K562 (cell line): ENCODE measurements around the gene LRRC10B. TPM values are rescaled to one million over a fixed set of nuclear protein-coding genes. Genes with fewer than 3 reads are reported as not detected.

Experiments used
- ATAC-seq: fragments of 200-7000 bp; cut with Tn5 transposase; 3 replicates; pipeline ENCODE4 v1.9.1; 2020; ENCODE audit warnings: moderate library complexity
- BruUV-seq: library from RNA; stranded (reverse); fragments of 400-500 nt; replicated peaks from 2 replicates; lab custom pipeline; 2021; lab: Mats Ljungman, UMichigan
- CTCF ChIA-PET: fragments of 300-600 bp; formaldehyde crosslinking; extraction: SDS; loops from one replicate; lab custom pipeline; 2021; ENCODE audit warnings: low intra/inter-chr PET ratio; lab: Yijun Ruan, JAX
- POLR2A ChIA-PET: fragments of 300-600, 350-650 bp; sonication (Branson Sonifier 250); formaldehyde crosslinking; extraction: SDS; loops from one replicate; lab custom pipeline; 2021; ENCODE audit warnings: antibody characterized with exemption, inconsistent platforms; lab: Yijun Ruan, JAX
- DNase-seq, 4 experiments: peaks; one replicate each; pipeline versions ENCODE4 v3.0.0 to v3.0.0-alpha.2; 2011 to 2018; ENCODE audit warnings: low spot score in 3 of 4, mixed read lengths in 3 of 4; ENCODE audit errors: extremely low read depth in 1 of 4
- FAIRE-seq: peaks from 2 replicates; lab custom pipeline; 2011; peaks lifted over from hg19 to GRCh38; lab: Jason Lieb, UNC
- H2AFZ ChIP-seq: 2 replicates; pipeline ENCODE4 v1.6.0; 2011; ENCODE audit warnings: low read depth, low read length, control low read depth, inconsistent platforms
- H3K27ac ChIP-seq: fragments of 200-600 bp; 3 replicates; pipeline ENCODE4 v1.8.0; 2011; ENCODE audit warnings: low read depth, mild to moderate bottlenecking, control low read depth, inconsistent platforms, low read length, moderate library complexity, mixed read lengths; ENCODE audit errors: extremely low read depth
- H3K27me3 ChIP-seq, 2 experiments: fragments of 300-600 bp in 1 of 2; 2 replicates in 1 of 2; 3 replicates in 1 of 2; pipeline versions ENCODE4 v1.6.0 to v1.8.0; 2011; ENCODE audit warnings: inconsistent platforms in 2 of 2, low read length in 2 of 2, mild to moderate bottlenecking in 1 of 2, mixed read lengths in 1 of 2, moderate library complexity in 1 of 2; ENCODE audit not compliant: control insufficient read depth in 2 of 2, insufficient read depth in 2 of 2
- H3K36me3 ChIP-seq: fragments of 300-600 bp; 3 replicates; pipeline ENCODE4 v1.8.0; 2011; ENCODE audit warnings: mild to moderate bottlenecking, low read length, inconsistent platforms; ENCODE audit not compliant: control insufficient read depth, insufficient read depth
- H3K4me1 ChIP-seq, 2 experiments: fragments of 200-600 bp in 1 of 2; replicated peaks in 1 of 2; 2 replicates in 1 of 2; 3 replicates in 1 of 2; pipeline versions ENCODE4 v1.5.1 to v1.8.0; 2011; ENCODE audit warnings: inconsistent platforms in 2 of 2, low read length in 2 of 2, mild to moderate bottlenecking in 1 of 2, mixed read lengths in 1 of 2, moderate library complexity in 1 of 2; ENCODE audit not compliant: control insufficient read depth in 2 of 2, insufficient read depth in 2 of 2
- H3K4me2 ChIP-seq: 2 replicates; pipeline ENCODE4 v1.6.1; 2011; ENCODE audit warnings: low read length, control low read depth, inconsistent platforms, mixed read lengths; ENCODE audit not compliant: insufficient read depth
- H3K4me3 ChIP-seq: fragments of 200-600 bp; sonication (generic), shearing (Covaris generic); 2 replicates; pipeline ENCODE4 v1.5.1; 2016; ENCODE audit warnings: control low read depth, inconsistent platforms
- H3K79me2 ChIP-seq: fragments of 200-600 bp; 3 replicates; pipeline ENCODE4 v1.8.0; 2011; ENCODE audit warnings: low read length, inconsistent platforms; ENCODE audit not compliant: control insufficient read depth, insufficient read depth
- H3K9ac ChIP-seq, 2 experiments: 2 replicates each; pipeline versions ENCODE4 v1.6.0 to v1.6.1; 2011; ENCODE audit warnings: low read depth in 2 of 2, low read length in 2 of 2, control low read depth in 1 of 2, inconsistent platforms in 1 of 2, mild to moderate bottlenecking in 1 of 2, mixed read lengths in 1 of 2; ENCODE audit not compliant: insufficient read depth in 1 of 2
- H3K9me1 ChIP-seq: one replicate; pipeline ENCODE4 v1.6.0; 2011; ENCODE audit warnings: inconsistent platforms, mild to moderate bottlenecking, low read length, moderate library complexity; ENCODE audit not compliant: control insufficient read depth, insufficient read depth
- H3K9me3 ChIP-seq: replicated peaks from 2 replicates; pipeline ENCODE4 v1.5.1; 2011; ENCODE audit warnings: low read depth, low read length, inconsistent platforms; ENCODE audit not compliant: control insufficient read depth, insufficient read depth
- H4K20me1 ChIP-seq: replicated peaks from 2 replicates; pipeline ENCODE4 v1.6.1; 2011; ENCODE audit warnings: low read length, inconsistent platforms, mixed read lengths; ENCODE audit not compliant: control insufficient read depth, insufficient read depth
- CGGBP1 ChIP-seq: fragments of 250-450 bp; sonication (Bioruptor Pico); IDR thresholded peaks from 2 replicates; pipeline ENCODE4 v1.9.0; 2021; ENCODE audit warnings: mild to moderate bottlenecking
- E2F3 ChIP-seq: fragments of 250-450 bp; sonication (Bioruptor Pico); IDR thresholded peaks from 2 replicates; pipeline ENCODE4 v1.4.0; 2020; ENCODE audit warnings: mild to moderate bottlenecking
- FOXP1 ChIP-seq: sonication (generic); formaldehyde crosslinking; IDR thresholded peaks from 2 replicates; pipeline ENCODE4 v1.8.0; 2022; ENCODE audit warnings: mild to moderate bottlenecking, missing genetic modification reagents
- HDAC1 ChIP-seq, 2 experiments: fragments of 450-650 bp; IDR thresholded peaks; 2 replicates each; pipeline ENCODE4 v1.6.1; 2016 to 2017; ENCODE audit warnings: inconsistent platforms in 1 of 2, mild to moderate bottlenecking in 1 of 2, moderate library complexity in 1 of 2
- HDGF ChIP-seq: fragments of 450-650 bp; IDR thresholded peaks from 2 replicates; pipeline ENCODE4 v1.6.1; 2016
- NELFE ChIP-seq: IDR thresholded peaks from 2 replicates; pipeline ENCODE4 v1.6.1; 2011; ENCODE audit warnings: mild to moderate bottlenecking; ENCODE audit not compliant: insufficient read depth, insufficient read length
- NR2C2 ChIP-seq, 2 experiments: fragments of 200-800 bp in 1 of 2; sonication (Bioruptor generic) in 1 of 2; sonication (generic) in 1 of 2; formaldehyde crosslinking in 1 of 2; IDR thresholded peaks; 2 replicates each; pipeline versions ENCODE4 v1.6.1 to v1.8.0; 2016 to 2022; ENCODE audit warnings: mild to moderate bottlenecking in 1 of 2, missing compliant biosample characterization in 1 of 2, missing genetic modification characterization in 1 of 2, missing genetic modification reagents in 1 of 2
- PHB ChIP-seq: fragments of 250-450 bp; sonication (Bioruptor Pico); IDR thresholded peaks from 2 replicates; pipeline ENCODE4 v1.5.0; 2021
- TCF7L2 ChIP-seq: fragments of 150-350 bp; IDR thresholded peaks from 2 replicates; pipeline ENCODE4 v1.6.1; 2016; ENCODE audit warnings: low read depth, mild to moderate bottlenecking, low read length, moderate library complexity
- YY1 ChIP-seq, 3 experiments: IDR thresholded peaks; 2 replicates each; pipeline ENCODE4 v1.6.1; 2011; ENCODE audit warnings: low read length in 2 of 3, mild to moderate bottlenecking in 2 of 3, moderate library complexity in 2 of 3, borderline replicate concordance in 1 of 3, control low read depth in 1 of 3, low read depth in 1 of 3; ENCODE audit not compliant: insufficient read depth in 3 of 3, insufficient replicate concordance in 2 of 3, control insufficient read depth in 1 of 3, insufficient read length in 1 of 3; ENCODE audit errors: extremely low read depth in 1 of 3
- ZNF165 ChIP-seq: fragments of 250-450 bp; sonication (Bioruptor Pico); IDR thresholded peaks from 2 replicates; pipeline ENCODE4 v1.4.0; 2020; ENCODE audit warnings: borderline replicate concordance
- ZNF436 ChIP-seq: fragments of 250-450, 450-650 bp; sonication (Bioruptor Pico); formaldehyde crosslinking; IDR thresholded peaks from 2 replicates; pipeline ENCODE4 v1.7.0; 2020; ENCODE audit warnings: mild to moderate bottlenecking
- WGBS: fragments of 100-300 bp; shearing (Covaris generic); methylation state at CpG from one replicate; pipeline ENCODE4 v1.1.6; 2016; ENCODE audit warnings: low coverage, mixed read lengths; ENCODE audit not compliant: insufficient coverage; ENCODE audit errors: missing lambda C conversion rate; 5-methylcytosine and 5-hydroxymethylcytosine counted together
- in situ Hi-C: fragments of 300-500 bp; cut with MboI; formaldehyde crosslinking; loops from 4 replicates; pipeline ENCODE4 v1.15.0; 2018; ENCODE audit warnings: inconsistent platforms, mixed read lengths
- intact Hi-C: fragments of 100-400 bp; cut with micrococcal nuclease; formaldehyde crosslinking; loops from 2 replicates; pipeline ENCODE4 v1.14.2; 2022
- polyA plus RNA-seq, 8 experiments: library from polyadenylated mRNA; depleted of rRNA in 4 of 8; stranded (reverse) in 5 of 8; unstranded in 3 of 8; fragments of >200 nt; fragmentation: Nextera tagmentation in 2 of 8; fragmentation: Illumina TruSeq in 1 of 8; extraction: Ambion mirVana in 2 of 8; extraction: Trizol in 1 of 8; gene quantifications; 2 replicates each; pipeline versions ENCODE4 v1.2.1 to v1.2.3, GENCODE V29; 2011 to 2014; ENCODE audit warnings: inconsistent platforms in 1 of 8, missing spikeins in 1 of 8
- total RNA-seq, 7 experiments: library from RNA; depleted of rRNA in 6 of 7; stranded (reverse); fragments of >200 nt in 6 of 7; fragmentation: Illumina TruSeq in 2 of 7; extraction: Trizol in 2 of 7; gene quantifications; 2 replicates each; pipeline versions ENCODE4 v1.2.1 to v1.2.3, GENCODE V29; 2011 to 2021; ENCODE audit warnings: low replicate concordance in 1 of 7

Gene LRRC10B
- total and polyA plus RNA-seq, 9 of the 15 experiments (the other 6 are each of a cell fraction or from before 2014, with no cell fraction given): 0.11 TPM; not detected in 8

GRCh38 chr11:61546663-61547062 is 38.1 kb downstream of the LRRC10B start:
- no peak overlapping the region for H3K27ac ChIP-seq
- DNase-seq (no peak), ATAC-seq (no peak), FAIRE-seq (no peak)
- H3K9ac ChIP-seq: no peak overlapping the region
- H3K9me1 ChIP-seq: peaks cover 2% of the 10 kb centered on the region
- CTCF ChIA-PET: interaction anchor here (1.1 kb wide), 1 partner anchor 14 kb away, joined by 3 read pairs; no protein-coding TSS in a partner anchor
- WGBS: 1% methylated on average over 15 of the region's 20 CpGs
- no TSS peak for BruUV-seq
- no peaks in the 10 kb centered on the region for H3K9me3 ChIP-seq
- H3K27me3 ChIP-seq: peaks cover 6 to 52% of the 10 kb centered on the region in 2 experiments
- no peaks in the 10 kb centered on the region for H3K79me2 ChIP-seq
- peaks cover 7% of the 10 kb centered on the region; the same call in 1 of the 2 replicates for H4K20me1 ChIP-seq
- POLR2A ChIA-PET: no interaction called here
- TF ChIP-seq NR2C2 (CRISPR knock-in tag; IDR thresholded peaks at IDR 0.05) (no peak), NR2C2 (tag; IDR thresholded peaks at IDR 0.05) (no peak), E2F3 (CRISPR knock-in tag) (no peak), HDGF (no peak), FOXP1 (CRISPR knock-in tag) (no peak), YY1 (IDR thresholded peaks at IDR 0.05; ENCODE audit: borderline replicate concordance in 1 of 3, control insufficient read depth in 1 of 3, extremely low read depth in 1 of 3, insufficient read depth in 3 of 3, insufficient read length in 1 of 3, insufficient replicate concordance in 2 of 3, low read depth in 1 of 3, low read length in 2 of 3) (no peak), ZNF165 (no peak), HDAC1 (IDR thresholded peaks at IDR 0.05) (no peak), ZNF436 (CRISPR knock-in tag) (no peak), PHB (no peak), TCF7L2 (no peak), NELFE (no peak), CGGBP1 (CRISPR knock-in tag) (no peak)
- TF ChIP-seq, all 486 proteins: peak for 0
- intact Hi-C loops (no loop called here), in situ Hi-C loops (no loop called here)
- Histone ChIP-seq H3K36me3 (no peaks in the 10 kb centered on the region), H3K4me2 (no peak overlapping the region), H2AFZ (no peak overlapping the region), H3K4me1 (peaks cover 7 to 37% of the 10 kb centered on the region in 2 experiments), H3K4me3 (no peak overlapping the region)
